Common myeloid progenitor, CD34-positive (primary cell): ENCODE results near the gene THEMIS.

ENCODE experiments used
- CTCF ChIA-PET: fragments of 350-600 bp; sonication (Branson Sonifier 250); formaldehyde crosslinking; loops from one replicate; lab custom pipeline; 2021; ENCODE audit warnings: antibody characterized with exemption; lab: Charles Lee
- POLR2A ChIA-PET: fragments of 350-600 bp; sonication (Branson Sonifier 250); formaldehyde crosslinking; loops from one replicate; lab custom pipeline; 2021; ENCODE audit warnings: antibody characterized with exemption; lab: Charles Lee
- DNase-seq, 3 donors: peaks; one replicate each; pipeline versions ENCODE4 v3.0.0 to v3.0.0-alpha.2; 2013
- H3K27ac ChIP-seq, 2 experiments: 1 replicate in 1 of 2; 2 replicates in 1 of 2; pipeline ENCODE4 v1.7.0; 2013; ENCODE audit warnings: inconsistent platforms in 2 of 2, low read length in 2 of 2, mild to moderate bottlenecking in 2 of 2, low read depth in 1 of 2, moderate library complexity in 1 of 2; ENCODE audit not compliant: severe bottlenecking in 2 of 2, insufficient read depth in 1 of 2, poor library complexity in 1 of 2
- H3K27me3 ChIP-seq, 5 experiments: replicated peaks in 2 of 5; 1 replicate in 3 of 5; 2 replicates in 2 of 5; pipeline versions ENCODE4 v1.6.1 to v1.7.0; 2013; ENCODE audit warnings: low read length in 4 of 5, mild to moderate bottlenecking in 2 of 5, moderate library complexity in 2 of 5, inconsistent platforms in 1 of 5; ENCODE audit not compliant: insufficient read depth in 5 of 5, control insufficient read depth in 4 of 5
- H3K36me3 ChIP-seq, 4 experiments: 1 replicate in 2 of 4; 2 replicates in 2 of 4; pipeline versions ENCODE4 v1.6.1 to v1.7.0; 2013; ENCODE audit warnings: low read length in 3 of 4, control low read depth in 1 of 4, mild to moderate bottlenecking in 1 of 4; ENCODE audit not compliant: control insufficient read depth in 4 of 4, insufficient read depth in 4 of 4
- H3K4me1 ChIP-seq, 4 experiments: 1 replicate in 3 of 4; 2 replicates in 1 of 4; pipeline versions ENCODE4 v1.6.1 to v1.7.1; 2013; ENCODE audit warnings: low read length in 3 of 4, mild to moderate bottlenecking in 3 of 4, control low read depth in 1 of 4, inconsistent platforms in 1 of 4, moderate library complexity in 1 of 4; ENCODE audit not compliant: control insufficient read depth in 4 of 4, insufficient read depth in 4 of 4; ENCODE audit errors: control extremely low read depth in 1 of 4
- H3K4me3 ChIP-seq, 7 experiments: 1 replicate in 4 of 7; 2 replicates in 3 of 7; pipeline versions ENCODE4 v1.5.1 to v1.7.0; 2013; ENCODE audit warnings: mild to moderate bottlenecking in 7 of 7, low read length in 6 of 7, moderate library complexity in 6 of 7, inconsistent platforms in 2 of 7, low read depth in 2 of 7, control low read depth in 1 of 7; ENCODE audit not compliant: insufficient read depth in 4 of 7, control insufficient read depth in 1 of 7; ENCODE audit errors: extremely low read depth in 1 of 7
- H3K9me3 ChIP-seq, 5 experiments: 1 replicate in 4 of 5; 2 replicates in 1 of 5; pipeline versions ENCODE4 v1.6.1 to v1.7.1; 2013; ENCODE audit warnings: low read length in 4 of 5, mild to moderate bottlenecking in 2 of 5, inconsistent platforms in 1 of 5, low read depth in 1 of 5, moderate library complexity in 1 of 5; ENCODE audit not compliant: control insufficient read depth in 4 of 5, insufficient read depth in 2 of 5; ENCODE audit errors: control extremely low read depth in 1 of 5
- WGBS: methylation state at CpG from one replicate; pipeline ENCODE4 v1.1.5; 2013; ENCODE audit not compliant: insufficient coverage; 5-methylcytosine and 5-hydroxymethylcytosine counted together

Gene THEMIS

DNA sequence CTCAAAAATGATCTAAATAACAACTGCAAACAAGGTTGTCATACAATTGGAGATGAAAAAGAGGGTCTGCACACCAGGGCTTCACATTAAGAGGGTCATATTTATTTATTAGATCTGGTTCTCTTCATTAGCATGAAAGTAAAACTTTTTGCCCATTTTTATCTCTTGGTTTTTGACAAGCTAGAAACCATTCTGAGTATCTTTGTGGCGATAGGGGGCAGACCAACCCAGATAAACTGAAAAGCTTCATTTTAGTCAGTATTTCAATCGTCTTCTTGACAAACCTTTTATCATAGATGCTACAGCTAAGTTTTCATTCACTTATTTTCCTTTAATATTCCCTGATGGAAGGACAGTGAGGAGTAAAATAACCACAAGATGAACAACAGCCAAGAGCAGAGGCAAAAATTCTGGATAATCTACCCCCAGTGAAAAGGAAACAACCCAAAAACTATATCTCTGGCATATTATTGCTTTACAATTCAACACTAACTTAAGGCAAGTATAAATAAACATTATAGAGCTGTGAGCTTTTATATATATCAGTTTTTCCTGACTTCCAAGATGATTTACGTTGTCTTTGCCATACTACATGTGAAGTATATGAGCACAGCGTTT is 45.2 kb downstream of the THEMIS start:
- H3K27me3 ChIP-seq: no peaks in the 10 kb centered on the region
- ChIA-PET POLR2A (no interaction called here), CTCF (interaction anchor here (0.7 to 2.9 kb wide), 15 partner anchors 9 to 667 kb away, joined by 3 to 16 read pairs (median 3); no protein-coding TSS in a partner anchor)
- no peaks in the 10 kb centered on the region for H3K36me3 ChIP-seq
- H3K4me3 ChIP-seq: no peak overlapping the region
- H3K9me3 ChIP-seq: no peaks in the 10 kb centered on the region
- H3K4me1 ChIP-seq: peaks cover 0 to 7% (median 0%) of the 10 kb centered on the region in 4 experiments
- 33% methylated on average over 1 of the region's 4 CpGs for WGBS
- DNase-seq: peak; percentile 20 to 50 (median 37)
- no peak overlapping the region for H3K27ac ChIP-seq

DNA sequence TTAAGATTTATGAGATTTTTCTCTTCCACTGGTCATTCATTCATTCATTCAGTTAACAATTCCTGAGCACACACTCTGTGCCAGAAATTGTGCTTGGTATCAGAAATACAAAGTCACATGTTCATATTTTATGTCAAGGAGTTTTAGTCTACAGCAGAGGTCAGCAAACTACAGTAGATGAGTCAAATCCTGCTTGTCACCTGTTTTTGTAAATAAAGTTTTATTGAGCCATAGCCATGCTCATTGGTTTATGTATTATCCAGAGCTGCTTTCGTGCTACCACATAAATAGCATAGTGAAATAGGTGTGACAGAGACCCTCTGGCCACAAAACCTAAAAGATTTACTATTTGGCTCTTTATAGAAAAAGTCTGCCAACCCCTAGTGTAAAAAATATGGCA is 46.8 kb downstream of the THEMIS start:
- H3K27ac ChIP-seq: no peak overlapping the region
- no CpG with 5 or more reads among the region's 1 CpG for WGBS
- H3K9me3 ChIP-seq: no peaks in the 10 kb centered on the region
- H3K27me3 ChIP-seq: no peaks in the 10 kb centered on the region
- POLR2A ChIA-PET: no interaction called here
- CTCF ChIA-PET: interaction anchor here (0.7 to 2.9 kb wide), 4 partner anchors 13 to 884 kb away, joined by 3 to 16 read pairs (median 4); no protein-coding TSS in a partner anchor
- peak; percentile 1 to 8 (median 4) for DNase-seq
- no peaks in the 10 kb centered on the region for H3K36me3 ChIP-seq
- no peak overlapping the region for H3K4me3 ChIP-seq
- H3K4me1 ChIP-seq: peaks cover 0 to 7% (median 0%) of the 10 kb centered on the region in 4 experiments

DNA sequence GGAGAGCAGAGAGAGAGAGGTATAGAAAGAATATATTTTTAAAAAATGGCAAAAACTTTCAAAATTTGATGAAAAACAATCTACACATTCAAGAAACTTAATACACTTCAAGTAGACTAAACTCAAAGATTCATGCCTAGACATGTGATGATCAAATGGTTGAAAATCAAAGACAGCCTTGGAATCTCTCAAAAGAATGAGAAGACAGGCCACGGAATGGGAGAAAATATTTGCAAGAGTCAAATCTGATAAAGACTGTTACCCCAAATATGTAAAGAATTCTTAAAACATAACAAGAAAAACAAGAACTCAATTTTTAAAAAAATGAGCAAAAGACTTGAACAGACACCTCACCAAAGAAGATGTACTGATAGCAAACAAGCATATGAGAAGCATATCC is 49.7 kb downstream of the THEMIS start:
- ChIA-PET CTCF (no interaction called here), POLR2A (no interaction called here)
- DNase-seq: no peak
- H3K27me3 ChIP-seq: no peaks in the 10 kb centered on the region
- H3K27ac ChIP-seq: no peak overlapping the region
- no CpG with 5 or more reads among the region's 1 CpG for WGBS
- no peak overlapping the region for H3K4me3 ChIP-seq
- H3K36me3 ChIP-seq: no peaks in the 10 kb centered on the region
- H3K9me3 ChIP-seq: no peaks in the 10 kb centered on the region
- no peaks in the 10 kb centered on the region for H3K4me1 ChIP-seq

DNA sequence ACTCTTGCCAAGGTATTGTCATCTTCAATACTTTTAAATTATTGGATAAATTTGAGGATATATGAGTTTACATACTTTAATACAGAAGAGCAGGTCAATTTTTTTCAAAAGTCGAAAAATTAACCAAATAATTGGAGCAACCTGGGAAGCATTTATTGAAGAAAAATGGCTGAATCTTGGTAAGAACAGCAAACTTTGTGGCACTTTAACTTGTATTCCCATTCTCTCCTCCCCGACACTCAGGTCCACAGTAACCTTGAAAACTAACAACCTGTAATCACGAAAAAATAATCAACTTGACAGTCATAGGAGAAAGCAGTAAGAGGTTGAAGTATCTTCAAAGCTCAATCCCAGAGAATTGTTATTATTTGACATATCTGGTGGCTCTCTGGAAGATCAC is 55.6 kb downstream of the THEMIS start:
- DNase-seq: no peak
- H3K9me3 ChIP-seq: no peaks in the 10 kb centered on the region
- H3K27ac ChIP-seq: no peak overlapping the region
- POLR2A ChIA-PET: no interaction called here
- H3K4me3 ChIP-seq: no peak overlapping the region
- CTCF ChIA-PET: no interaction called here
- 100% methylated on average over 1 of the region's 3 CpGs for WGBS
- no peaks in the 10 kb centered on the region for H3K4me1 ChIP-seq
- no peaks in the 10 kb centered on the region for H3K27me3 ChIP-seq
- H3K36me3 ChIP-seq: no peaks in the 10 kb centered on the region

DNA sequence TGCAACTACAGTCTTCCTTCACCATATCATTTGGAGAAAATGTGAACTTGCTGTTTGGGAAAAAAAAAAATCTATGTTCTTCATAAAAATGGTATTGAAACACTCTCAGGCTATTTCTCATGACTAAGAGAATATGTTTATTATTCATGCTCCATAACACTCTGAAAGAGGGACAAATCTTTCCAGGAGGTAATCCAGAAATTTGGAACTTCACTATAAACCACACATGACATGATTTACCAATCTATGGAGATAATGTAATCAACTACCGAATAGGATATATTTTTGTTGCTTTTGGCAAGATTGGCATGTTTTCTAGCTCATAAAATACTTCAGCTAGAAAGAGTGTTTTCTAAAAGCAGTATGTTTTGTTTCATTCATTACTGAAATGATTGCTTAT is 56.3 kb downstream of the THEMIS start:
- WGBS: no CpG with 5 or more reads among the region's 1 CpG
- DNase-seq: no peak

DNA sequence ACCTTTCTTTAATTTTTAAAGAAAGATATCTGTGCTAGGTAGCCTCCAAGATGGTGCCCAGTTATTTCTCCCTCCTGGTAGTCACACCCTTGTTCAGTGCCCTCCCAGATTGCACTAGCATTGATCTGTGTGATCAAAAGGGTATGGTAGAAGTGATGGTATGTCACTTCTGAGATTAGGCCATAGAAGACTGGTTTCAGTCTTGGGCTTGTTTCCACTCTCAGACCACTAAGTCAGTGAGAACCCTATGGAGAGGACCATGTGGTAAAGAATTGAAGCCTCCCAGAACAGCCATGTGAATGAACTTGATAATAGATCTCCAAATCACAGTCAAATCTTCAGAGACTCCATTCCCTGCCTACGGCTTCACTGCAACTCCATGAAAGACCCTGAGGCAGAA is 57.3 kb downstream of the THEMIS start:
- Histone ChIP-seq H3K4me3 (no peak overlapping the region), H3K27me3 (no peaks in the 10 kb centered on the region), H3K27ac (no peak overlapping the region), H3K9me3 (no peaks in the 10 kb centered on the region), H3K36me3 (no peaks in the 10 kb centered on the region), H3K4me1 (no peaks in the 10 kb centered on the region)
- 80% methylated on average over 1 of the region's 1 CpG for WGBS
- CTCF ChIA-PET: no interaction called here
- no peak for DNase-seq
- POLR2A ChIA-PET: no interaction called here

More for the DNA sequence above, 56.3 kb downstream of the THEMIS start:
- H3K27ac ChIP-seq: no peak overlapping the region
- ChIA-PET POLR2A (no interaction called here), CTCF (no interaction called here)
- H3K36me3 ChIP-seq: no peaks in the 10 kb centered on the region
- H3K4me1 ChIP-seq: no peaks in the 10 kb centered on the region
- H3K27me3 ChIP-seq: no peaks in the 10 kb centered on the region
- H3K4me3 ChIP-seq: no peak overlapping the region
- H3K9me3 ChIP-seq: no peaks in the 10 kb centered on the region

DNA sequence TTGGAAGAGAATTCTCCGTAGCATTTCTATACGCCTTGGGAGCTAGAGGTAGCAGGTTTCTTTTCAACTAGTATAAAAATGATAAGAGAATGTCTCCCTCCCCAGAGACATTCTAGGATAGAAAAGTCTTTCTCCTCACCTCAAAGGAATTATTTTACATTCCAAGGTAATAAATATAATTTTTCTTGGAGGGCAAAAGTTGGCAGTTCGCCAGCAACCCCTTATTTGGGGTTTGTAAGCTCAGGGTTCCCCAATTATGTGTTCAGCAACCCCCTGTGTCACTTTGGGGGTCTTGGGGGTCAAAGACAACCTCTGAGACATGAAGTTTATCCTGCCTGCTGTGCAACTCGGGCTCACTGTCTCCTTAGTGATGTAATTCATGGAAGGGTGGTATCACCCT is 58.3 kb downstream of the THEMIS start:
- POLR2A ChIA-PET: no interaction called here
- no peak for DNase-seq
- Histone ChIP-seq H3K9me3 (no peaks in the 10 kb centered on the region), H3K27me3 (no peaks in the 10 kb centered on the region), H3K4me1 (no peaks in the 10 kb centered on the region), H3K36me3 (no peaks in the 10 kb centered on the region), H3K27ac (no peak overlapping the region), H3K4me3 (no peak overlapping the region)
- CTCF ChIA-PET: interaction anchor here (1.1 kb wide), 1 partner anchor 12 kb away, joined by 4 read pairs; no protein-coding TSS in a partner anchor
- 40% methylated on average over 2 of the region's 4 CpGs for WGBS
